Omental fat pad (tissue), 4 donors: ENCODE data around the gene EIF2AK3. TPM values are rescaled to one million over a fixed set of nuclear protein-coding genes. Genes with fewer than 3 reads are reported as not detected.
"Not testable (repeated sequence)": the region's sequence is repeated elsewhere in the genome, so short reads cannot be mapped to it uniquely, and the experiment has no call there.

Source experiments
- ATAC-seq: fragments of 150-250 bp; one replicate; pipeline ENCODE4 v1.9.1; 2016; ENCODE audit warnings: mild to moderate bottlenecking, moderate library complexity; ENCODE audit not compliant: low FRiP score
- DNase-seq: peaks from one replicate; pipeline ENCODE4 v3.0.0-alpha.2; 2019; ENCODE audit warnings: low spot score
- CTCF ChIP-seq, 3 donors: fragments of 450-650 bp; IDR thresholded peaks; one replicate each; pipeline ENCODE4 v1.5.1; 2016 to 2017; ENCODE audit warnings: antibody characterized with exemption in 3 of 3, mild to moderate bottlenecking in 3 of 3, moderate library complexity in 2 of 3
- total RNA-seq, 4 donors: library from RNA; depleted of rRNA; stranded (reverse); fragments of >200 nt; gene quantifications; one replicate each; pipeline ENCODE4 v1.1.0, GENCODE V29; 2016

The EIF2AK3 gene
- total RNA-seq, 4 donors from 2014 or later = 15.9 to 41.6 (median 21.5) TPM

GRCh38 chr2:88654714-88655113, 27.4 kb upstream of the EIF2AK3 start:
- no peak for TF ChIP-seq CTCF (IDR thresholded peaks at IDR 0.05)
- DNase-seq = no peak
- ATAC-seq = no peak

GRCh38 chr2:88651646-88652045, 24.4 kb upstream of the EIF2AK3 start:
- ATAC-seq (no peak), DNase-seq (no peak)
- TF ChIP-seq CTCF (IDR thresholded peaks at IDR 0.05) = no peak

GRCh38 chr2:88645291-88645882, 18.1 kb upstream of the EIF2AK3 start:
- not testable (repeated sequence) for ATAC-seq, DNase-seq

- TF ChIP-seq CTCF (IDR thresholded peaks at IDR 0.05) = no peak
- ATAC-seq (no peak), DNase-seq (no peak)
Measured at GRCh38 chr2:88642278-88642677, 15.0 kb upstream of the EIF2AK3 start.

GRCh38 chr2:88641330-88641729, 14.1 kb upstream of the EIF2AK3 start:
- no peak for DNase-seq
- ATAC-seq = no peak
- no peak for TF ChIP-seq CTCF (IDR thresholded peaks at IDR 0.05)

- ATAC-seq (no peak), DNase-seq (no peak)
- TF ChIP-seq CTCF (IDR thresholded peaks at IDR 0.05) = no peak
Measured at GRCh38 chr2:88639865-88640264, 12.6 kb upstream of the EIF2AK3 start.

GRCh38 chr2:88638743-88639142, 11.5 kb upstream of the EIF2AK3 start:
- DNase-seq (no peak), ATAC-seq (no peak)
- TF ChIP-seq CTCF (IDR thresholded peaks at IDR 0.05) = no peak
